Keratinocyte (primary cell): ENCODE measurements around the gene LUZP1.

Experiments used
- CTCF ChIP-seq, 3 experiments: IDR thresholded peaks in 1 of 3; conservative IDR thresholded peaks in 1 of 3; optimal IDR thresholded peaks in 1 of 3; 2 replicates in 2 of 3; 3 replicates in 1 of 3; pipeline versions ENCODE3 to v1.5.1; 2011; ENCODE audit warnings: low read length in 3 of 3, mild to moderate bottlenecking in 3 of 3, moderate library complexity in 2 of 3, control low read depth in 1 of 3, inconsistent platforms in 1 of 3; ENCODE audit not compliant: insufficient read depth in 2 of 3; ENCODE audit errors: extremely low read depth in 1 of 3
- EZH2 ChIP-seq: IDR thresholded peaks from one replicate; pipeline ENCODE4 v1.6.1; 2012; ENCODE audit warnings: inconsistent platforms, mild to moderate bottlenecking, low read length, moderate library complexity

DNA sequence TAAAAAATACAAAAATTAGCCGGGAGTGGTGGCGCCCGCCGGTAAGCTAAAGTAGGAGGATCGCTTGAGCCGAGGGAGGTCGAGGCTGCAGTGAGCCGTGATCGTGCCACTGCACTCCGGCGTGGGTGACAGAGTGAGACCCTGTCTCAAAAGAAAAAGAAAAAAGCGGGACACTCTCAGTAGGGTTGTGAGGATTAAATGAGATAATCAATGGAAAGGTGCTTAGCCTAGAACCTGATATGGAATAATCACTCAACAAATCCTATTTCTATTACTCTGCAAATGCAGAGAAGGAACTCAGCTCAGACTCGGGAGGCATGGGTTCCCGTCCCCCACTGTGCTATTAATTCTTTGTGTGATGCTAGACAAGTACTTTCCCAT, 529 bp upstream of the LUZP1 start:
- TF ChIP-seq CTCF (optimal IDR thresholded peaks at IDR 0.05 in 1 of 3, IDR thresholded peaks at IDR 0.05 in 1 of 3, conservative IDR thresholded peaks at IDR 0.05 in 1 of 3; ENCODE audit: extremely low read depth in 1 of 3, insufficient read depth in 2 of 3, low read length in 3 of 3): no peak
- TF ChIP-seq EZH2: no peak
